Neural cell (in vitro differentiated cells): ENCODE results near the gene CRX.
"Not testable (repeated sequence)": the region's sequence is repeated elsewhere in the genome, so short reads cannot be mapped to it uniquely, and the experiment has no call there.

Experiments
- CTCF ChIP-seq: fragments of 450-650 bp; IDR thresholded peaks from 2 replicates; pipeline ENCODE4 v1.5.1; 2014; ENCODE audit warnings: antibody characterized with exemption, mild to moderate bottlenecking, moderate library complexity; ENCODE audit not compliant: poor library complexity, severe bottlenecking
- EP300 ChIP-seq: fragments of 450-650 bp; conservative IDR thresholded peaks from 2 replicates; pipeline ENCODE4 v1.6.1; 2014; ENCODE audit warnings: antibody characterized with exemption, mild to moderate bottlenecking, moderate library complexity; ENCODE audit not compliant: poor library complexity, severe bottlenecking
- POLR2AphosphoS5 ChIP-seq: IDR thresholded peaks from 2 replicates; pipeline ENCODE4 v1.6.1; 2012
- SMC3 ChIP-seq: fragments of 450-650 bp; conservative IDR thresholded peaks from 2 replicates; pipeline ENCODE4 v1.6.1; 2014; ENCODE audit warnings: antibody characterized with exemption, mild to moderate bottlenecking, moderate library complexity; ENCODE audit not compliant: poor library complexity

GRCh38 chr19:47789811-47790210 is 31.9 kb upstream of the CRX start:
- TF ChIP-seq CTCF, EP300, SMC3, POLR2AphosphoS5: not testable (repeated sequence)
